Cardiac fibroblast (primary cell): ENCODE data around the gene NEURL2.

Source experiments
- DNase-seq, 2 donors: peaks; one replicate each; pipeline versions ENCODE4 v3.0.0 to v3.0.0-alpha.2; 2010; ENCODE audit warnings: low read depth in 2 of 2
- H3K4me3 ChIP-seq, 2 donors: replicated peaks in 1 of 2; 1 replicate in 1 of 2; 2 replicates in 1 of 2; pipeline ENCODE4 v1.5.1; 2011; ENCODE audit warnings: low read depth in 2 of 2, low read length in 2 of 2, mild to moderate bottlenecking in 2 of 2, moderate library complexity in 1 of 2
- TF ChIP-seq, protein P1 (sequence below): IDR thresholded peaks from one replicate; pipeline ENCODE4 v1.5.1; 2011; ENCODE audit warnings: low read depth, mild to moderate bottlenecking, low read length, inconsistent platforms

The NEURL2 gene

DNA sequence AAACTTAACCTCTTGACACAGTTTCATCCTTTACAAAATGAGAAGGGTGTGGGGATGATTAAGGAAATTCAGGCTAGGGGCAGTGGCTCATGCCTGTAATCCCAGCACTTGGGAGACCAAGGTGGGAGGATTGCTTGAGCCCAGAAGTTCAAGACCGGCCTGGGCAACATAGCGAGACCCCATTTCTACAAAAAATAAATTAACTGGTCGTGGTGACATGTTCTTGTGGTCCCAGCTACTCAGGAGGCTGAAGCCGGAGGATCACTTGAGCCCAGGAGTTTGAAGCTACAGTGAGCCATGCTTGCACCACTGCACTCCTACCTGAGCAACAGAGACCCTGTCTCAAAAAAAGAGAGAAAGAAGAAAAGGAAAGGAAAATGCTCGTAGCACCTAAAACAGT, 24.6 kb downstream of the NEURL2 start:
- no peak for DNase-seq
- TF ChIP-seq, protein P1, sequence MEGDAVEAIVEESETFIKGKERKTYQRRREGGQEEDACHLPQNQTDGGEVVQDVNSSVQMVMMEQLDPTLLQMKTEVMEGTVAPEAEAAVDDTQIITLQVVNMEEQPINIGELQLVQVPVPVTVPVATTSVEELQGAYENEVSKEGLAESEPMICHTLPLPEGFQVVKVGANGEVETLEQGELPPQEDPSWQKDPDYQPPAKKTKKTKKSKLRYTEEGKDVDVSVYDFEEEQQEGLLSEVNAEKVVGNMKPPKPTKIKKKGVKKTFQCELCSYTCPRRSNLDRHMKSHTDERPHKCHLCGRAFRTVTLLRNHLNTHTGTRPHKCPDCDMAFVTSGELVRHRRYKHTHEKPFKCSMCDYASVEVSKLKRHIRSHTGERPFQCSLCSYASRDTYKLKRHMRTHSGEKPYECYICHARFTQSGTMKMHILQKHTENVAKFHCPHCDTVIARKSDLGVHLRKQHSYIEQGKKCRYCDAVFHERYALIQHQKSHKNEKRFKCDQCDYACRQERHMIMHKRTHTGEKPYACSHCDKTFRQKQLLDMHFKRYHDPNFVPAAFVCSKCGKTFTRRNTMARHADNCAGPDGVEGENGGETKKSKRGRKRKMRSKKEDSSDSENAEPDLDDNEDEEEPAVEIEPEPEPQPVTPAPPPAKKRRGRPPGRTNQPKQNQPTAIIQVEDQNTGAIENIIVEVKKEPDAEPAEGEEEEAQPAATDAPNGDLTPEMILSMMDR, result no peak
- H3K4me3 ChIP-seq, result no peak overlapping the region

DNA sequence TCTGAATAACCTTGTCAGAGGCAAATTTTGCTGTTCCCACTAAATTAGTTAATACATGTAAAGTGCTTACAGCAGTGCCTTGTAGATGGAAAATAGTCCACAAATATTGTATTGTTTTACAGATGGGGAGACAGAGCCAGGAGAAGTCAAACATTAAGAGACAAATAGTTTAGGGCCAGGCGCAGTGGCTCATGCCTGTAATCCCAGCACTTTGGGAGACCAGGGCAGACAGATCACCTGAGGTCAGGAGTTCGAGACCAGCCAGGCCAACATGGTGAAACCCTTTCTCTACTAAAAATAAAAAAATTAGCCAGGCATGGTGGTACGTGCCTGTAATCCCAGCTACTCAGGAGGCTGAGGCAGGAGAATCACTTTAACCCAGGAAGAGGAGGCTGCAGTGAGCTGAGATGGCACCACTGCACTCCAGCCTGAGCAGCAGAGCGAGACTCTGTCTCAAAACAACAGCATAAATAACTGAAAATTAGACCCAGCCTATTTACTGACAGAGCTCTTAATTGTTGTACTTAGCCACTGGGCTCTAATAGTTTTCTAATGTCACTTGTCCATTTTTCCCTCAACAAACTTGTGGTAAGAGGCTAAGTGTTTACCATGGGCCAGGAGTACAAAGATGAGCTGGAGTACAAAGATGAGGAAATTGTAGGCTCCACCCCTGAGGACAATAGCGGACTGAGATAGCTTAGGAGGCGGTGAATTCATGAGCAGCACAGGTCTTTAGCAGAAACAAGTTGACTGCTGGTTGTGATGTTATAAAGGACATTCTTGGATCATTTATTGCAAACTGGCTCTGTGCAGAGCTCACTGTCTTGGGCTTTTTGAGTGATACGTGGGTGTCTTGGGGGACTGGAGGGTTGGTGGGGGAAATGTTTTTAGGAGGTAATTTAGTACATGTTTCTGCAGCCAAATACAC, 27.2 kb downstream of the NEURL2 start:
- DNase-seq, result no peak
- TF ChIP-seq, protein P1, result no peak
- no peak overlapping the region for H3K4me3 ChIP-seq

DNA sequence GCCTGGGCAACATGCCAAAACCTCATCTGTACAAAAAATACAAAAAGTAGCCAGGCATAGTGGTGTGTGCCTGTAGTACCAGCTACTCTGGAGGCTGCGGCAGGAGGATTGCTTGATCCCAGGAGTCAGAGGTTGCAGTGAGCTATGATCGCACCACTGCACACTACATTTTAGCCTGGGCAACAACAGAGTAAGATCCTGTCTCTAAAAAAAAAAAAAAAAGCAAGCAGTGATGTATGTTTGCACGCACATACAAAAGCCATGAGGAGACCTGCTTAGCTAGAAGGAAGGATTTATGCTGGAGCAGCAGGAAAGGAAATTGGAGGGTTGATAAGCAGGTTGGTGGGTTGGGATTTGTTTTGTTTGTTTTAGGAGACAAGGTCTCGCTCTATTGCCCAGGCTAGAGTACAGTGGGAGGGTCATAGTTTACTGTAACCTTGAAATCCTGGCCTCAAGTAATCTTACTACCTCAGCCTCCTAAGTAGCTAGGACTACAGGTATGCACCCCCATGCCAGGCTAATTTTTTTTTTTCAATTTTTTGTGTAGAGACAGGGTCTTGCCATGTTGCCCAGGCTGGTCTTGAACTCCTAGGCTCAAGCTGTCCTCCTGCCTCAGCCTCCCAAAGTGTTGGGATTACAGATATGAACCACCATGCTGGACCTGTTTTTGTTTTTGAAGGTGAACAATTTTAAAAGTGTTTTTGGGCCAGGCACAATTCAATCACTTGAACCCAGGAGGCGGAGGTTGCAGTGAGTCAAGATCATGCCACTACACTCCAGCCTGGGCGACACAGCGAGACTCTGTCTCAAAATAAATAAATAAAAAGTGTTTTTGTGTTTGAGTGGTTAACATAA, 29.6 kb downstream of the NEURL2 start:
- H3K4me3 ChIP-seq, result no peak overlapping the region
- TF ChIP-seq, protein P1, result no peak
- peak in 1 of 2 donors; percentile 30 for DNase-seq

DNA sequence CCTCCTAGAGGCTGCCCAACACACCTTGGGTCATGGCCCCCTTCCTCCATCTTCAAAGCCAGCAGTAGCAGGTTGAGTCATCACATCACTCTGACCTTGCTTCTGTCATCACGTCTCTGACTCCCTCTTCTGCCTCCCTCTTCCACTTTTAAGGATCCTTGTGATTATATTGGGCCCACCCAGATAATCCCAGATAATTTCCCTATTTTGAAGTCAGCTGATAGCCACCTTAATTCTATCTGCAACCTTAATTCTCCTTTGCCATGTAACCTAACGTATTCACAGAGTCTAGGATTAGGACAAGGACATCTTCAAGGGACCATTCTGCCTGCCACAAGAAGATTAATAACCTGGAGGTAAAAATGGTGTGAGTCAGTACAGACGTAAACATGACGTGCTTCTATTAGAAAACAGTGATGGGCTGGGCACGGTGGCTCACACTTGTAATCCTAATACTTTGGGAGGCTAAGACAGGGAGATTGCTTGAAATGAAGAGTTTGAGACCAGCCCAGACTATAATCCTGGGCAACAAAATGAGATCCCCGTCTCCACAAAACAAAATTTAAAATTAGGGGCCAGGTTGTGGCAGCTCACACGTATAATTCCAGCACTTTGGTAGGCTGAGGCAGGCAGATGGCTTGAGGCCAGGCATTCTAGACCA, 30.3 kb downstream of the NEURL2 start:
- no peak overlapping the region for H3K4me3 ChIP-seq
- DNase-seq, result no peak
- TF ChIP-seq, protein P1, result no peak

DNA sequence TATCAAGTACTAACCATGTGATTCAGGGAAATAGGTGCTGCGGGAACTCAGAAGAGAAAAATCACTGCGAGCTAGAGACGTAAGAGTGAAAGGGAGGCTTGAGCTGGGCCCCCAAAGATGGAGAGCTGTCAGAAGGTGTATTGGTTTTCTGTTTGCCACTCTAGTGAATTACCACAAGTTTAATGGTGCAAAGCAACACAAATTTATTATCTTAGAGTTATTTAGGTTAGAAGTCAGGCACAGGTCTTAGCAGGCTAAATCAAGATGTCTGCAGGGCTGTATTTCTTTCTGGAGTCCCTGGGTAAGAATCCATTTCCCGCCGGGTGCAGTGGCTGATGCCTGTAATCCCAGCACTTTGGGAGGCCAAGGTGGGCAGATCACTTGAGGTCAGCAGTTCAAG, 31.1 kb downstream of the NEURL2 start:
- DNase-seq, result no peak
- TF ChIP-seq, protein P1, result no peak

DNA sequence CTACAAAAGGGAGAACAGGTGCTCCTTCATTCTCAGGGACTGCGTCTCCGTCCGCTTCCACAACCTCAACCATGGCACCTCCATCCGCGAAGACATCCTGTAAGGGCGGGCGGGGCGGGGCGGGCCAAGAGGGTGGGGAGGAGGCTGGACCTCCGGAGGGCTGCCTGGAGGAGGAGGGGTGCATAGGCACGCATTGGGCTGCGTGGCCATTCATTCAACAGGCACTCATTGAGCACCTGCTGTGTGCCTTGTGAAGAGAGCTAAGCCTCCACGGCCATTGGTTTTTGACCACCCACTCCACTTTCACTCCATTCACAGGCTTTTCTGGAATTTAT, 33.2 kb downstream of the NEURL2 start:
- no peak for DNase-seq
- H3K4me3 ChIP-seq, result peak overlapping the region; percentile 63 to 86
- TF ChIP-seq, protein P1, result no peak

More for the DNA sequence above, 31.1 kb downstream of the NEURL2 start:
- no peak overlapping the region for H3K4me3 ChIP-seq
